Measurements from ENCODE around the gene CLEC5A. TPM values are rescaled to one million over a fixed set of nuclear protein-coding genes. Genes with fewer than 3 reads are reported as not detected.

CLEC5A gene
- total RNA-seq, 1 donor from 2014 or later = not detected

- Histone ChIP-seq H4K20me1 (ENCODE audit: insufficient read depth, low read length) (no peaks in the 10 kb centered on the region), H3K9ac (ENCODE audit: low read length) (no peak overlapping the region), H3K4me3 (ENCODE audit: insufficient read depth, low read depth, low read length) (no peak overlapping the region), H2AFZ (ENCODE audit: low read depth, low read length) (no peak overlapping the region), H3K36me3 (ENCODE audit: insufficient read depth, low read length) (no peaks in the 10 kb centered on the region), H3K4me1 (ENCODE audit: insufficient read depth, low read length) (no peaks in the 10 kb centered on the region), H3K9me3 (ENCODE audit: insufficient read depth, low read depth, low read length) (no peaks in the 10 kb centered on the region), H3K27ac (ENCODE audit: low read depth, low read length) (no peak overlapping the region), H3K27me3 (ENCODE audit: insufficient read depth, low read length) (no peaks in the 10 kb centered on the region), H3K79me2 (ENCODE audit: insufficient read depth, low read length) (no peaks in the 10 kb centered on the region), H3K4me2 (ENCODE audit: low read length) (no peak overlapping the region)
- Mint-ChIP-seq H3K9me3 (ENCODE audit: unreplicated experiment) (no peaks in the 10 kb centered on the region), H3K27me3 (ENCODE audit: low read depth, unreplicated experiment) (no peaks in the 10 kb centered on the region), H3K4me3 (ENCODE audit: unreplicated experiment) (no peak overlapping the region), H3K36me3 (ENCODE audit: low read depth, unreplicated experiment) (no peaks in the 10 kb centered on the region), H3K27ac (ENCODE audit: unreplicated experiment) (no peak overlapping the region), H3K4me1 (ENCODE audit: low read depth, unreplicated experiment) (no peaks in the 10 kb centered on the region)
- DNase-seq (ENCODE audit: low read depth) (no peak), FAIRE-seq (no peak)
- TF ChIP-seq EZH2 (IDR thresholded peaks at IDR 0.05; ENCODE audit: insufficient read depth, low read length) = no peak
- no peak for TF ChIP-seq CTCF (IDR thresholded peaks at IDR 0.05; ENCODE audit: insufficient read depth, low read depth, low read length)
These were observed 5.7 kb upstream of the CLEC5A start for GRCh38 chr7:141952461-141952860.

GRCh38 chr7:141950806-141951205, 4.0 kb upstream of the CLEC5A start:
- Histone ChIP-seq H3K36me3 (ENCODE audit: insufficient read depth, low read length) (no peaks in the 10 kb centered on the region), H2AFZ (ENCODE audit: low read depth, low read length) (no peak overlapping the region), H4K20me1 (ENCODE audit: insufficient read depth, low read length) (no peaks in the 10 kb centered on the region), H3K27ac (ENCODE audit: low read depth, low read length) (no peak overlapping the region), H3K4me1 (ENCODE audit: insufficient read depth, low read length) (no peaks in the 10 kb centered on the region), H3K79me2 (ENCODE audit: insufficient read depth, low read length) (no peaks in the 10 kb centered on the region), H3K27me3 (ENCODE audit: insufficient read depth, low read length) (no peaks in the 10 kb centered on the region), H3K9ac (ENCODE audit: low read length) (no peak overlapping the region), H3K4me2 (ENCODE audit: low read length) (no peak overlapping the region), H3K4me3 (ENCODE audit: insufficient read depth, low read depth, low read length) (no peak overlapping the region), H3K9me3 (ENCODE audit: insufficient read depth, low read depth, low read length) (no peaks in the 10 kb centered on the region)
- Mint-ChIP-seq H3K27ac (ENCODE audit: unreplicated experiment) (no peak overlapping the region), H3K9me3 (ENCODE audit: unreplicated experiment) (no peaks in the 10 kb centered on the region), H3K4me3 (ENCODE audit: unreplicated experiment) (no peak overlapping the region), H3K4me1 (ENCODE audit: low read depth, unreplicated experiment) (no peaks in the 10 kb centered on the region), H3K27me3 (ENCODE audit: low read depth, unreplicated experiment) (no peaks in the 10 kb centered on the region), H3K36me3 (ENCODE audit: low read depth, unreplicated experiment) (no peaks in the 10 kb centered on the region)
- no peak for DNase-seq (ENCODE audit: low read depth)
- TF ChIP-seq CTCF (IDR thresholded peaks at IDR 0.05; ENCODE audit: insufficient read depth, low read depth, low read length) (no peak), EZH2 (IDR thresholded peaks at IDR 0.05; ENCODE audit: insufficient read depth, low read length) (no peak)
- FAIRE-seq = no peak

- no peak overlapping the region for H3K4me2 ChIP-seq (ENCODE audit: low read length)
- no peaks in the 10 kb centered on the region for H3K9me3 Mint-ChIP-seq (ENCODE audit: unreplicated experiment)
- no peaks in the 10 kb centered on the region for H3K27me3 Mint-ChIP-seq (ENCODE audit: low read depth, unreplicated experiment)
- no peaks in the 10 kb centered on the region for H3K4me1 ChIP-seq (ENCODE audit: insufficient read depth, low read length)
- H3K9me3 ChIP-seq (ENCODE audit: insufficient read depth, low read depth, low read length) = no peaks in the 10 kb centered on the region
- no peak overlapping the region for H3K4me3 Mint-ChIP-seq (ENCODE audit: unreplicated experiment)
- H3K27ac ChIP-seq (ENCODE audit: low read depth, low read length) = no peak overlapping the region
- no peak overlapping the region for H3K9ac ChIP-seq (ENCODE audit: low read length)
- H3K79me2 ChIP-seq (ENCODE audit: insufficient read depth, low read length) = no peaks in the 10 kb centered on the region
- DNase-seq (ENCODE audit: low read depth) (no peak), FAIRE-seq (no peak)
- H3K4me3 ChIP-seq (ENCODE audit: insufficient read depth, low read depth, low read length) = no peak overlapping the region
- H3K27ac Mint-ChIP-seq (ENCODE audit: unreplicated experiment) = no peak overlapping the region
- no peaks in the 10 kb centered on the region for H3K36me3 ChIP-seq (ENCODE audit: insufficient read depth, low read length)
- no peaks in the 10 kb centered on the region for H4K20me1 ChIP-seq (ENCODE audit: insufficient read depth, low read length)
- H3K36me3 Mint-ChIP-seq (ENCODE audit: low read depth, unreplicated experiment) = no peaks in the 10 kb centered on the region
- H3K4me1 Mint-ChIP-seq (ENCODE audit: low read depth, unreplicated experiment) = peaks cover 8% of the 10 kb centered on the region
- no peak overlapping the region for H2AFZ ChIP-seq (ENCODE audit: low read depth, low read length)
- no peaks in the 10 kb centered on the region for H3K27me3 ChIP-seq (ENCODE audit: insufficient read depth, low read length)
- no peak for TF ChIP-seq CTCF (IDR thresholded peaks at IDR 0.05; ENCODE audit: insufficient read depth, low read depth, low read length)
- TF ChIP-seq EZH2 (IDR thresholded peaks at IDR 0.05; ENCODE audit: insufficient read depth, low read length) = no peak
These were observed 3.1 kb upstream of the CLEC5A start for GRCh38 chr7:141949911-141950310.

Data from astrocyte (in vitro differentiated cells and primary cell).